Measurements from ENCODE around the gene LRRC74B. TPM values are rescaled to one million over a fixed set of nuclear protein-coding genes. Genes with fewer than 3 reads are reported as not detected.
"Not testable (repeated sequence)": the region's sequence is repeated elsewhere in the genome, so short reads cannot be mapped to it uniquely, and the experiment has no call there.

Gene LRRC74B
- total RNA-seq, 4 donors from 2014 or later: not detected

- intact Hi-C loops (cut with DNase I): no loop called here
Measured at GRCh38 chr22:21047035-21047661, 1.4 kb downstream of the LRRC74B start.

GRCh38 chr22:21047730-21048129, 2.0 kb downstream of the LRRC74B start:
- H3K27ac ChIP-seq (replicated peaks in 1 of 4): no peak overlapping the region
- TF ChIP-seq POLR2A (IDR thresholded peaks at IDR 0.05; ENCODE audit: low read depth) (no peak), POLR2AphosphoS5 (IDR thresholded peaks at IDR 0.05) (no peak), CTCF (IDR thresholded peaks at IDR 0.05) (no peak)
- H3K4me1 ChIP-seq: peaks cover 8 to 25% (median 21%) of the 10 kb centered on the region in 4 donors
- no peaks in the 10 kb centered on the region for H3K27me3 ChIP-seq
- DNase-seq (ENCODE audit: extremely low spot score): no peak
- no peaks in the 10 kb centered on the region for H3K9me3 ChIP-seq
- intact Hi-C loops (cut with DNase I): no loop called here
- WGBS: 83% methylated on average over 2 of the region's 7 CpGs
- no peaks in the 10 kb centered on the region for H3K36me3 ChIP-seq
- no peak overlapping the region for H3K4me3 ChIP-seq

More at GRCh38 chr22:21047035-21047661, 1.4 kb downstream of the LRRC74B start:
- Histone ChIP-seq H3K9me3 (no peaks in the 10 kb centered on the region), H3K4me3 (no peak overlapping the region), H3K27me3 (no peaks in the 10 kb centered on the region), H3K36me3 (no peaks in the 10 kb centered on the region), H3K27ac (replicated peaks in 1 of 4) (no peak overlapping the region), H3K4me1 (peaks cover 8 to 25% (median 21%) of the 10 kb centered on the region in 4 donors)
- TF ChIP-seq CTCF (IDR thresholded peaks at IDR 0.05) (no peak), EP300 (IDR thresholded peaks at IDR 0.05) (no peak), POLR2AphosphoS5 (IDR thresholded peaks at IDR 0.05) (no peak), POLR2A (IDR thresholded peaks at IDR 0.05; ENCODE audit: low read depth) (no peak)
- WGBS: 90% methylated on average over 8 of the region's 14 CpGs
- DNase-seq (ENCODE audit: extremely low spot score): no peak

- 87% methylated on average over 5 of the region's 5 CpGs for WGBS
- H3K4me1 ChIP-seq: peaks cover 8 to 25% (median 21%) of the 10 kb centered on the region in 4 donors
- intact Hi-C loops (cut with DNase I): not testable (repeated sequence)
Measured at GRCh38 chr22:21048448-21048847, 2.7 kb downstream of the LRRC74B start.

GRCh38 chr22:21048965-21049364, 3.2 kb downstream of the LRRC74B start:
- peaks cover 8 to 23% (median 21%) of the 10 kb centered on the region in 4 donors for H3K4me1 ChIP-seq
- H3K27me3 ChIP-seq; intact Hi-C loops (cut with DNase I); H3K36me3 ChIP-seq; H3K27ac ChIP-seq (replicated peaks in 1 of 4); DNase-seq (ENCODE audit: extremely low spot score); H3K4me3 ChIP-seq; H3K9me3 ChIP-seq: not testable (repeated sequence)
- no CpG with 5 or more reads among the region's 12 CpGs for WGBS

More at GRCh38 chr22:21048448-21048847, 2.7 kb downstream of the LRRC74B start:
- H3K27me3 ChIP-seq; H3K27ac ChIP-seq (replicated peaks in 1 of 4); H3K36me3 ChIP-seq; H3K4me3 ChIP-seq; DNase-seq (ENCODE audit: extremely low spot score); H3K9me3 ChIP-seq: not testable (repeated sequence)

GRCh38 chr22:21051145-21051830, 5.5 kb downstream of the LRRC74B start:
- Histone ChIP-seq H3K4me1 (peaks cover 0 to under 1% (median 0%) of the 10 kb centered on the region in 4 donors), H3K36me3 (no peaks in the 10 kb centered on the region), H3K27me3 (peaks cover 0 to 8% (median 0%) of the 10 kb centered on the region in 4 donors), H3K4me3 (no peak overlapping the region), H3K9me3 (no peaks in the 10 kb centered on the region), H3K27ac (replicated peaks in 1 of 4) (no peak overlapping the region)
- TF ChIP-seq POLR2A (IDR thresholded peaks at IDR 0.05; ENCODE audit: low read depth) (no peak), CTCF (IDR thresholded peaks at IDR 0.05) (no peak), EP300 (IDR thresholded peaks at IDR 0.05) (no peak), POLR2AphosphoS5 (IDR thresholded peaks at IDR 0.05) (no peak)
- intact Hi-C loops (cut with DNase I): no loop called here
- no peak for DNase-seq (ENCODE audit: extremely low spot score)
- WGBS: 83% methylated on average over 9 of the region's 9 CpGs
